Measurements from ENCODE around the gene CAPN5.

CAPN5 gene

DNA sequence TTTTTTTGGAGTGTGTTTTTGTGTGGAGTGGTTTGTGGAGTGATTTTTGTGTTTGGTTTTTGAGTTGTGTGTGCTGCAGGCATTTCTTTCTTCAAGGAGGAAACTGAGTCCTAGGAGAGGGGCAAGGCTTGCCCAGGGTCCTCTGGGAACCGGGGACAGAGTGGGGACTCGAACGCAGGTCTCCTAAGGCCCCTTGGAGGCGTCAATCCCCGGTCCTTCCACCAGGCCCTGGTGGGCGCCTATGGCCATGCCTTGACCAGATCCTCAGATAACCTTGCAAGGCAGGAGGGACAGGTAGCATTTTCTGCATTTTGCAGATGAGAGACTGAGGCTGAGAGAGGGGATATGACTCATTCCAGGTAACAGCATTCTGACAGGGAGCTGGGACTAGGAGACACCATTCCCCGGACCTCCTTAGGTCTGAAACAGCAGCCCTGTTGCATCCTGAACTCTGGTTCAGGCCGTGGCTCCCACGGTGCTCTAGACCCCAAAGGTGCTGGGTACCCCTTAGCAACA, 100.4 kb downstream of the CAPN5 start:
- no peak overlapping the region for H3K4me3 ChIP-seq (ENCODE audit: low read length)
- TF ChIP-seq, protein P1, sequence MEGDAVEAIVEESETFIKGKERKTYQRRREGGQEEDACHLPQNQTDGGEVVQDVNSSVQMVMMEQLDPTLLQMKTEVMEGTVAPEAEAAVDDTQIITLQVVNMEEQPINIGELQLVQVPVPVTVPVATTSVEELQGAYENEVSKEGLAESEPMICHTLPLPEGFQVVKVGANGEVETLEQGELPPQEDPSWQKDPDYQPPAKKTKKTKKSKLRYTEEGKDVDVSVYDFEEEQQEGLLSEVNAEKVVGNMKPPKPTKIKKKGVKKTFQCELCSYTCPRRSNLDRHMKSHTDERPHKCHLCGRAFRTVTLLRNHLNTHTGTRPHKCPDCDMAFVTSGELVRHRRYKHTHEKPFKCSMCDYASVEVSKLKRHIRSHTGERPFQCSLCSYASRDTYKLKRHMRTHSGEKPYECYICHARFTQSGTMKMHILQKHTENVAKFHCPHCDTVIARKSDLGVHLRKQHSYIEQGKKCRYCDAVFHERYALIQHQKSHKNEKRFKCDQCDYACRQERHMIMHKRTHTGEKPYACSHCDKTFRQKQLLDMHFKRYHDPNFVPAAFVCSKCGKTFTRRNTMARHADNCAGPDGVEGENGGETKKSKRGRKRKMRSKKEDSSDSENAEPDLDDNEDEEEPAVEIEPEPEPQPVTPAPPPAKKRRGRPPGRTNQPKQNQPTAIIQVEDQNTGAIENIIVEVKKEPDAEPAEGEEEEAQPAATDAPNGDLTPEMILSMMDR (conservative IDR thresholded peaks at IDR 0.05; ENCODE audit: low read depth, low read length) = no peak
- DNase-seq (ENCODE audit: low read depth) = no peak

DNA sequence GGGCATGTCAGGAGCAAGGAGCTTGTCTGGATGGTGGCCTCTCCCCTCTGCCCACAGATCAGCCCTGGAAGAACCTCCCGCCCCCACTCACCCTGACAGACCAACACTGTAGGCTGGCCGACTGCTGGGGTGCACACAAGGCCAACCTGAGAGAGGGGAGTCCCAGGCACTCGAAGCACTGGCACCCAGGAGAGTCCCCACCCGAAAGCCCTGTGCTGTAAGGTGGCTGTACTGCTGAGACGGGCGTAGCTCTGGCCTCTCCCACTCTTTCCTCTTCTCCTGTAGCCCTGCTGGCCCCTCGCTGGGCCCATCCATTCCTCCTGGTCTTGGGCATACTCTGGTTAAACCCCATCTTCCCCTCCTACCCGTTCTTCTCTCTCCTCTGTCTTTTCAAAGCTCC, 101.0 kb downstream of the CAPN5 start:
- no peak for DNase-seq (ENCODE audit: low read depth)
- TF ChIP-seq, protein P1 (conservative IDR thresholded peaks at IDR 0.05; ENCODE audit: low read depth, low read length) = no peak

DNA sequence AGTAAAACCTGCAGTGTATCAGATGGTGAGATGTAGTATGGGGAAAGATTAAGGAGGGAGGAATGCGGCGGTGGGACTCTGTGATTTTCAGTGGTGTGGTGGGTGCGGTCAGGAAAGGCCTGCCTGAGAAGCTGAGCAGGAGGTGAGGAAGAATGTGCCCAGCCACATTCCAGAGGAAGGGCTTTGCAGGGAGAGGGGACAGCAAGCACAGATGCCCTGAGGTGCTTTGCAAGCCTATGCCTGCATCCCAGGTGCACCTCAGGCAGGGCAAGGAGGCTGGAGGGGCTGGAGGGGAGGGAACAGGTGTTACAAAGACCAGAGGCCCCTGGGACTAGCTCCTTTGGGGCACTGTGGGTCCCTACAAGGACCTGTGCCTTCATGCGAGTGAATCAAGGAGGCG, 103.3 kb downstream of the CAPN5 start:
- no peak overlapping the region for H3K4me3 ChIP-seq (ENCODE audit: low read length)
- TF ChIP-seq, protein P1 (conservative IDR thresholded peaks at IDR 0.05; ENCODE audit: low read depth, low read length) = no peak
- DNase-seq (ENCODE audit: low read depth) = peak; percentile 39

More for the DNA sequence above, 101.0 kb downstream of the CAPN5 start:
- H3K4me3 ChIP-seq (ENCODE audit: low read length) = no peak overlapping the region

DNA sequence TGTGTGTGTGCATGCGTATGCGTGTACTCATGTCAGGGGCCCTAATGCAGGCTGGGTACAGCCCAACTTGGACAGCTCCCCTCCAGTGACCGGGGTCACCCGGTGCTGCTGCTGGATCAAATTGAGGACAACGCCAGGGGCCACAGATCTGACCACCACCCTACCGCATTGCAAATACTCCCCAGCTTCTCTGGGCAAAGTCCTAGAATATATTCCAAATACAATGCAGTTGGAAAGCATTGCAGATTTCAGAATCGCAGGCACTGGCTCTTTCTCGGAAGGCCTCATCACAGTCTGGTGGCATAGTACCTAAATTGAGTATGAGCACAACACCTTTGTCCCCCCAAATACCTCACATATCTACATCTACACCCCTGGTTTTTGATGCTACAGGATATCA, 104.5 kb downstream of the CAPN5 start:
- no peak overlapping the region for H3K4me3 ChIP-seq (ENCODE audit: low read length)
- TF ChIP-seq, protein P1 (conservative IDR thresholded peaks at IDR 0.05; ENCODE audit: low read depth, low read length) = no peak
- no peak for DNase-seq (ENCODE audit: low read depth)

DNA sequence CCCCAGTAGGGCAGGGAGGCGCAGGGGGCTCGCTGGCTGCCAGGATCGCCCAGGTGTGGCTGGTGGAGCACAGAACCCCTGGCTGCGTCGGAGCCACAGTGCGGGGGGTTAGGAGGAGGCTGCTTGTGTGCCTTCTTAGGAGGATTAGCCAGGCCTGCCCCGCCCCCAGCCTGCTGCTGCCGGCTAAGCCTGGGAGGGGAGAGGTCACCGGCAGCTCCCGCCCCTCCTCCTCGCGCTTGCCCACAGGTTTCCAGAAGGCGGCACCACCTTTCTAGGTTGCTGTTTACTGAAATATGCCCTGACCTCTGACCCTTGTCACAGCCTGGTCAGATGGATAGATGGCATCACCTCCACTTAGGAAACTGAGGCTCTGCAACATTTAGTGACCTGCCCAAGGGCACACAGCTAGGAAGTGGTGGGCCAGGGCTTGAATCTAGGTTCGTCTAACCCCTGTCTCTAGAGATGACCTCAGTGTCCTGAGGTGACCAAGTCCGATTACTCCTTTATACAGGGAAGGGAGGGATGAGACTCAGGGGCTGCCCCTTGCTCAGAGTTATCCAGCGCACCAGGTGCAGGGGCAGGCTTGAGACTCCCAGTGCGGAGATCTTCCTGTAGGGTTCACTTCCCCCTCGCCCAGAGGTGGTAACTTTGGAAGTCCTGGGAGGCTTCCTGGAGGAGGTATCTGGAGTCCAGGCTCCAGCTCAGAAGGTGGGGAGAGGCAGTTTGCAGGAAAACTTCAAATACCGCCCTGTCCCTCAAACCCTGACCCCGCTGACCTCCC, 105.3 kb downstream of the CAPN5 start:
- TF ChIP-seq, protein P1 (conservative IDR thresholded peaks at IDR 0.05; ENCODE audit: low read depth, low read length) = no peak
- H3K4me3 ChIP-seq (ENCODE audit: low read length) = no peak overlapping the region
- peak; percentile 56 for DNase-seq (ENCODE audit: low read depth)

DNA sequence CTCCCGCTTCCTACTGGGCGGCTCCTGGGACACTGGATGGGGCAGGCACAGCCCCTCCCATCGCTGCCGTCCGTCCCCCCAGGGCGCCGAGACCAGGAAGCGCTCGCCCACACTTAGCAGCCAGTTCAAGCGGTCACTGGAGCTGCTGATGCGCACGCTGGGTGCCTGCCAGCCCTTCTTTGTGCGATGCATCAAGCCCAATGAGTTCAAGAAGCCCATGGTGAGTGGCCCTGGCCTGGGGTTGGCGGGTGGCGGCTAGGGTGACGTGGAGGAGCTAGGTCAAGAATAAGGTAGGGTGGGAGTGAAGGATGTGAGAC, 105.9 kb downstream of the CAPN5 start:
- no peak overlapping the region for H3K4me3 ChIP-seq (ENCODE audit: low read length)
- TF ChIP-seq, protein P1 (conservative IDR thresholded peaks at IDR 0.05; ENCODE audit: low read depth, low read length) = no peak
- no peak for DNase-seq (ENCODE audit: low read depth)

DNA sequence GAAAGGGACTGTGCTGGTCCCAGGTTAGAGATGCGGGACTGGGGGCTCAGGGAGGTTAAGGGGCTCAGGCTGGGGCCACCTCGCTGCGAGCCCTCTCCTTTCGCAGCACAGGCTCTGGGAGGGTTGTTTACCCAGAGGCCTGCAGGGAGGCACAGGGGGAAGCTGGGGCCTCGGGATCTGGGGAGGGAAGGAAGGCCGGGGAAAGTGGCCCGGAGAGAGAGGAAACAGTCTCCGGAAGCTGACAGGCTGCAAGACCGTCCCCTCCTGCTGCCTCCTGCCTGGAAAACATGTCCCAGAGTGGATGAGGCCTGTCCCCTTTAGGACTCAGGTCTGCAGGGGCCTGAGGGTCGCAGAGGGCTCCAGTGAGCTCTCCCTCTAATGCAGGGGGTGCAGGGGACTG, 106.7 kb downstream of the CAPN5 start:
- H3K4me3 ChIP-seq (ENCODE audit: low read length) = no peak overlapping the region
- DNase-seq (ENCODE audit: low read depth) = no peak
- TF ChIP-seq, protein P1 (conservative IDR thresholded peaks at IDR 0.05; ENCODE audit: low read depth, low read length) = no peak
